Stomach (tissue), 9 donors: ENCODE measurements around the gene SFXN4. TPM values are rescaled to one million over a fixed set of nuclear protein-coding genes. Genes with fewer than 3 reads are reported as not detected.
A peak's percentile ranks its signal among the peaks of the same experiment; 100 is the strongest.

Source experiments
- DNase-seq, 2 donors: peaks; one replicate each; pipeline versions ENCODE4 v3.0.0 to v3.0.0-alpha.2; 2013 to 2019
- H3K27ac ChIP-seq, 5 donors: fragments of 200-600 bp in 4 of 5; sonication (generic) in 4 of 5; one replicate each; pipeline ENCODE4 v1.5.1; 2013 to 2019; ENCODE audit warnings: mild to moderate bottlenecking in 1 of 5, moderate library complexity in 1 of 5
- H3K27me3 ChIP-seq, 3 donors: fragments of 200-600 bp; sonication (generic); one replicate each; pipeline ENCODE4 v1.5.1; 2017 to 2019; ENCODE audit warnings: mixed run types in 1 of 3
- H3K36me3 ChIP-seq, 4 donors: fragments of 200-600 bp; sonication (generic); 1 replicate in 3 of 4; 2 replicates in 1 of 4; pipeline ENCODE4 v1.5.1; 2016 to 2019
- H3K4me1 ChIP-seq, 4 donors: fragments of 200-600 bp; sonication (generic); one replicate each; pipeline ENCODE4 v1.5.1; 2016 to 2019
- H3K4me3 ChIP-seq, 4 donors: fragments of 200-600 bp; sonication (generic) in 3 of 4; one replicate each; pipeline ENCODE4 v1.5.1; 2016 to 2019; ENCODE audit warnings: mild to moderate bottlenecking in 1 of 4
- H3K9me3 ChIP-seq, 4 donors: fragments of 200-600 bp; sonication (generic); one replicate each; pipeline ENCODE4 v1.5.1; 2016 to 2019
- CTCF ChIP-seq, 7 experiments: fragments of 450-650 bp in 4 of 7; fragments of 200-600 bp in 3 of 7; sonication (generic) in 3 of 7; IDR thresholded peaks; one replicate each; pipeline ENCODE4 v1.5.1; 2016 to 2019; ENCODE audit warnings: antibody characterized with exemption in 7 of 7, control low read depth in 2 of 7, mild to moderate bottlenecking in 1 of 7
- EP300 ChIP-seq: sonication (generic); formaldehyde crosslinking; IDR thresholded peaks from one replicate; pipeline ENCODE4 v1.6.1; 2017; ENCODE audit warnings: antibody characterized with exemption
- POLR2A ChIP-seq, 4 donors: fragments of 450-650 bp; IDR thresholded peaks; one replicate each; pipeline ENCODE4 v1.6.1; 2016; ENCODE audit warnings: antibody characterized with exemption in 4 of 4, control low read depth in 2 of 4, mild to moderate bottlenecking in 1 of 4, moderate library complexity in 1 of 4
- POLR2AphosphoS5 ChIP-seq, 3 donors: sonication (generic); formaldehyde crosslinking; IDR thresholded peaks; one replicate each; pipeline ENCODE4 v1.6.1; 2016; ENCODE audit warnings: antibody characterized with exemption in 3 of 3
- WGBS, 5 donors: extraction: QIAGEN DNeasy Blood & Tissue Kit in 3 of 5; methylation state at CpG; one replicate each; pipeline versions ENCODE4 v1.1.5 to v1.1.7; 2013 to 2018; 5-methylcytosine and 5-hydroxymethylcytosine counted together
- intact Hi-C: fragments of 100-400 bp; cut with DNase I; formaldehyde crosslinking; loops from one replicate; pipeline ENCODE4 v1.15.1; 2023; ENCODE audit warnings: low total_unique reads
- polyA plus RNA-seq, 3 donors: library from polyadenylated mRNA; stranded (reverse); fragments of 200-250 nt; gene quantifications; one replicate each; pipeline ENCODE4 v1.2.3, GENCODE V29; 2013
- total RNA-seq, 5 donors: library from RNA; depleted of rRNA; stranded (reverse); fragments of >200 nt; gene quantifications; one replicate each; pipeline versions ENCODE4 v1.1.0 to v1.2.3, GENCODE V29; 2014 to 2016
- donor health status: healthy with polysubstance abuse.
- donor health status: Bipolar disorder and iron deficiency.
- donor health status: healthy.

The SFXN4 gene
- total and polyA plus RNA-seq, 8 donors, result 2.7 to 72.7 (median 24.8) TPM

GRCh38 chr10:119210633-119211032, 45.1 kb upstream of the SFXN4 start:
- Histone ChIP-seq H3K27me3 (no peaks in the 10 kb centered on the region), H3K36me3 (peaks cover 0 to 6% (median 0%) of the 10 kb centered on the region in 4 donors), H3K4me3 (no peak overlapping the region), H3K9me3 (no peaks in the 10 kb centered on the region), H3K27ac (peak overlapping the region in 4 of 5 donors; percentile 97 to 100 (median 98)), H3K4me1 (peaks cover 33 to 77% (median 71%) of the 10 kb centered on the region in 4 donors)
- WGBS, 5 donors, result 52 to 81% (median 72%) methylated on average over 2 of the region's 2 CpGs
- intact Hi-C loops, result no loop called here
- no peak for DNase-seq
- TF ChIP-seq CTCF (IDR thresholded peaks at IDR 0.05), result no peak
- no peak for TF ChIP-seq POLR2AphosphoS5 (IDR thresholded peaks at IDR 0.05)
- no peak for TF ChIP-seq EP300
- no peak for TF ChIP-seq POLR2A (IDR thresholded peaks at IDR 0.05)

- peak overlapping the region; percentile 63 to 88 (median 74) for H3K4me3 ChIP-seq
- intact Hi-C loops, result loop anchor here (10.0 kb wide), 2 partner anchors 205 to 235 kb away; no protein-coding TSS in a partner anchor
- TF ChIP-seq EP300 (no peak), CTCF (IDR thresholded peaks at IDR 0.05) (peak in 1 of 7 experiments; percentile 44)
- H3K36me3 ChIP-seq, result peaks cover 0 to 6% (median 0%) of the 10 kb centered on the region in 4 donors
- H3K4me1 ChIP-seq, result peaks cover 33 to 72% (median 69%) of the 10 kb centered on the region in 4 donors
- peak overlapping the region; percentile 86 to 100 (median 98) for H3K27ac ChIP-seq
- WGBS, 5 donors, result 14 to 33% (median 23%) methylated on average over 9 of the region's 9 CpGs
- peak in 1 of 2 donors; percentile 26 for DNase-seq
- H3K27me3 ChIP-seq, result no peaks in the 10 kb centered on the region
- no peaks in the 10 kb centered on the region for H3K9me3 ChIP-seq
Observed at GRCh38 chr10:119209736-119210355, 44.3 kb upstream of the SFXN4 start.

- intact Hi-C loops, result loop anchor here (10.0 kb wide), 2 partner anchors 206 to 236 kb away; no protein-coding TSS in a partner anchor
- Histone ChIP-seq H3K4me1 (peaks cover 33 to 70% (median 67%) of the 10 kb centered on the region in 4 donors), H3K36me3 (peaks cover 0 to 6% (median 0%) of the 10 kb centered on the region in 4 donors), H3K4me3 (peak overlapping the region; percentile 63 to 88 (median 74)), H3K27me3 (no peaks in the 10 kb centered on the region), H3K27ac (peak overlapping the region; percentile 86 to 100 (median 98)), H3K9me3 (no peaks in the 10 kb centered on the region)
- TF ChIP-seq POLR2A (IDR thresholded peaks at IDR 0.05) (no peak), CTCF (IDR thresholded peaks at IDR 0.05) (peak in 5 of 7 experiments; percentile 56 to 85 (median 72)), EP300 (no peak), POLR2AphosphoS5 (IDR thresholded peaks at IDR 0.05) (peak in 2 of 3 donors; percentile 8 to 16)
- peak; percentile 69 to 89 for DNase-seq
- 1 to 10% (median 7%) methylated on average over 15 of the region's 15 CpGs for WGBS, 5 donors
Observed at GRCh38 chr10:119209035-119209735, 43.7 kb upstream of the SFXN4 start.

- H3K4me1 ChIP-seq, result peaks cover 33 to 64% (median 61%) of the 10 kb centered on the region in 4 donors
- intact Hi-C loops, result loop anchor here (10.0 kb wide), 2 partner anchors 206 to 236 kb away; no protein-coding TSS in a partner anchor
- WGBS, 5 donors, result 0 to 9% (median 1%) methylated on average over 3 of the region's 3 CpGs
Observed at GRCh38 chr10:119208553-119208940, 43.0 kb upstream of the SFXN4 start.

More at GRCh38 chr10:119208553-119208940, 43.0 kb upstream of the SFXN4 start:
- no peaks in the 10 kb centered on the region for H3K9me3 ChIP-seq
- H3K4me3 ChIP-seq, result peak overlapping the region; percentile 63 to 88 (median 74)
- DNase-seq, result peak in 1 of 2 donors; percentile 26
- TF ChIP-seq POLR2A (IDR thresholded peaks at IDR 0.05), result no peak
- no peak for TF ChIP-seq EP300
- TF ChIP-seq CTCF (IDR thresholded peaks at IDR 0.05), result no peak
- TF ChIP-seq POLR2AphosphoS5 (IDR thresholded peaks at IDR 0.05), result no peak
- H3K36me3 ChIP-seq, result peaks cover 0 to 6% (median 0%) of the 10 kb centered on the region in 4 donors
- H3K27ac ChIP-seq, result peak overlapping the region; percentile 97 to 100 (median 98)
- H3K27me3 ChIP-seq, result no peaks in the 10 kb centered on the region
